Hematopoietic multipotent progenitor cell (in vitro differentiated cells): Measurements from ENCODE around the gene ST3GAL2. TPM values are rescaled to one million over a fixed set of nuclear protein-coding genes. Genes with fewer than 3 reads are reported as not detected.
"Not testable (repeated sequence)": the region's sequence is repeated elsewhere in the genome, so short reads cannot be mapped to it uniquely, and the experiment has no call there.

Experiments used
- DNase-seq, 3 donors: peaks; one replicate each; pipeline ENCODE4 v3.0.0-alpha.2; 2011 to 2015; ENCODE audit warnings: low read depth in 2 of 3, low spot score in 2 of 3
- small RNA-seq: library from RNA; depleted of rRNA; stranded (forward); fragments of <200 nt; gene quantifications from one replicate; pipeline ENCODE3, GENCODE V24; 2012
- total RNA-seq: library from RNA; depleted of rRNA; stranded (reverse); fragments of >200 nt; gene quantifications from one replicate; pipeline ENCODE4 v1.2.3, GENCODE V29; 2012

The ST3GAL2 gene
- total RNA-seq, 1 donor: 49.0 TPM

GRCh38 chr16:70349783-70350182 lies 89.1 kb downstream of the ST3GAL2 start:
- DNase-seq: no peak

GRCh38 chr16:70348991-70349390 lies 89.9 kb downstream of the ST3GAL2 start:
- no peak for DNase-seq

- no peak for DNase-seq
Measured at GRCh38 chr16:70345840-70346239, 93.1 kb downstream of the ST3GAL2 start.

GRCh38 chr16:70342016-70342415 lies 96.9 kb downstream of the ST3GAL2 start:
- DNase-seq: no peak

GRCh38 chr16:70341600-70341999 lies 97.3 kb downstream of the ST3GAL2 start:
- DNase-seq: no peak

GRCh38 chr16:70337814-70338213 lies 101.1 kb downstream of the ST3GAL2 start:
- DNase-seq: no peak

GRCh38 chr16:70332728-70333127 lies 106.2 kb downstream of the ST3GAL2 start:
- not testable (repeated sequence) for DNase-seq

GRCh38 chr16:70331588-70332358 lies 107.1 kb downstream of the ST3GAL2 start:
- peak in 1 of 3 donors; percentile 10 for DNase-seq

GRCh38 chr16:70331091-70331490 lies 107.8 kb downstream of the ST3GAL2 start:
- DNase-seq: no peak

Small RNAs within 50 kb of the gene (small RNA-seq; reads per million reads assigned to genes)
- 0.54 reads per million for gene RNU6-23P
- gene RPS27P26: not detected

Other genes with a start within 250 kb of the ST3GAL2 start
- gene EXOSC6, start 187.2 kb downstream of the ST3GAL2 start, total RNA-seq: 24.5 TPM
- gene AARS1, start 149.6 kb downstream of the ST3GAL2 start, total RNA-seq: 39.3 TPM
- gene DDX19B, start 139.9 kb downstream of the ST3GAL2 start, total RNA-seq: 27.5 TPM
- gene DDX19A, start 92.2 kb downstream of the ST3GAL2 start, total RNA-seq: 31.5 TPM
- gene FCSK, start 15.5 kb upstream of the ST3GAL2 start, total RNA-seq: 11.6 TPM
- gene COG4, start 84.5 kb upstream of the ST3GAL2 start, total RNA-seq: 49.0 TPM
- gene SF3B3, start 84.7 kb upstream of the ST3GAL2 start, total RNA-seq: 184 TPM
- gene IL34, start 207.5 kb upstream of the ST3GAL2 start, total RNA-seq: under 0.01 TPM
- gene MTSS2, start 247.0 kb upstream of the ST3GAL2 start, total RNA-seq: 14.8 TPM